ENCODE results near the gene DGAT2.

DNA sequence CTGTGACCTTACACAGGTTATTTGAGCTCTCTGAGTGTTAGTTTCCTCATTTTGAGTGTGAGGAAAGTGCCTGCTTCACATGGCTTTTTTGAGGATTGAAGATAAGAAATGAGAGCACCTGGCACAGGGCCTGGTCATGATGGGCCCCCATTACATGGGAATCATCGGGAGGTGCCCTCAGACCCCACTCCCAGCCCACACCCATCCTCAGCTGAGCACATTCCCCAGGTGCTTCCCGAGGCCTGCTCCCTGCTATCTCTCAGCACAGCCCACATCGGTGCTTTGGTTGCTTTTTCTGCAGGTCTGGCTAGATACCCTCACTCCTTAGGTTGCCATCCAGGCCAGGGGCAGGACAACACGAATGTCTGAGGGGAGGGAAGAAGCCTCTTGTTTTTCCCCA, 16.6 kb downstream of the DGAT2 start:
- TF ChIP-seq POLR2AphosphoS5 (IDR thresholded peaks at IDR 0.05; ENCODE audit: low read depth, low read length) (no peak), POLR2A (IDR thresholded peaks at IDR 0.05; ENCODE audit: low read depth, low read length) (no peak), TAF1 (IDR thresholded peaks at IDR 0.05; ENCODE audit: borderline replicate concordance, low read depth, low read length) (no peak)
